Measurements from ENCODE around the gene SOX13. TPM values are rescaled to one million over a fixed set of nuclear protein-coding genes. Genes with fewer than 3 reads are reported as not detected.

The SOX13 gene
- total RNA-seq, 1 experiment from 2014 or later = 12.6 TPM

DNA sequence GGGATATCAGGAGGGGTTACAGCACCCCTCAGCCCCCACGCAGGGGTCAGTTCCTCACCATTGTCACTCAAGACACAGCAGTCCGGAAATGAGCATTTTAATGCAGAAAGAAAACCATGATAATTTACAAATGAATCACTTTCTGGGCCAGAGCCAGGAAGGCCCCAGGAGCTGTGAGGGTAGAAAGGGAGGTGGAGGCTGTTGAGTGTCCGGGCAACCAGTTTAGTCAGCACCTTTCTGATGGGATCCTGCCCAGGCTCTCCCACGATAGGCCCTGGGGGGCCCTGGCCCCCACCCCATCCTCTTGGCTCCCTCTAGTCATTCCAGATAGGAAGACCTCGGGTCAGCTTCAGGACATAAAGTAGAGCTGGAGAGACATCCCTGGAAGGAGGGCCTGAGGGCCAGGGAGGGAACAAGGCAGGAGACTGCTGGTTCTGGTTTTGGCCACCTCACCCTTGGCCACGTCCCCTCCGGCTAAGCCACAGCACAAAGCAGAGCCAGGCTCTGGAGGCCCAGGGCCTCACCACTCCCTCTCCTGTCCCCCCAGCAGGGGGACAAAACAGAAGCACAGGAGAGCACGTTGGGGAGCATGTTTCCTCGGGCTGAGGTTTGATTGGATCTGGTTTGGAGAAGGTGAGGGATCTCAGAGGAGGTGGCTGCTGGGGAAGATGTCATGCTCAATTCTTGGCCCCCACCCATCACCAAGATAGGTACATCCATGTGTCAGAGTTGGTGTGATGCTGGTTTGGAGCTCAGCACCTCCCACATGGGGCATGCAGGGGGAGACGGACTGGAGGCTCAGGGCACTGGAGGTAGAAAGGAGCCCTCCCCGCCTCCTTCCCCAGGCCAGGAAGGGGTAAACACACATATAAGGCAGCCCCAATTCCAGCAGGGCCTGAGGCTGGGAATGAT, 58.3 kb downstream of the SOX13 start:
- peak; percentile 99 for DNase-seq (ENCODE audit: low read depth)

DNA sequence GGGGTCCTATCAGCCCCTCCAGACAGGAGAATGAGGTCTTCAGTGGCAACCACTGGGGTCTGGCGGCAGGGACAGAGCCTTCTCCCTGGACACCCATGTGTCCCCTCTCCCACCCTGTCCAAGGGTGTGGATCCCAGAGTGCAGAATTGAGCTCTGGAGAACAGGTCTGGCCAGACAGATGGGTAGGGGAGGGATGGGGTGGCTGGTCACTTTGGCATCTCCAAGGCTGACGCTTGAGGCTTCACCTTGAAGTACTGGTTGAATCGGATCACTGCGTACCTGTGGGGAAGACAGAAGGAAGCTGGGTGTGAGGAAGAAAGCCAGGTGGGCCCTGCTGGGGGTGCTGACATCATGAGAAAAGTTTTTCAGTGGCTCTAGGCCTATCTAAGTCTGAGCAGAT, 59.1 kb downstream of the SOX13 start:
- no peak for DNase-seq (ENCODE audit: low read depth)

- no peak for DNase-seq (ENCODE audit: low read depth)
Measured at GRCh38 chr1:204132718-204133117, 59.8 kb downstream of the SOX13 start.

GRCh38 chr1:204134103-204134502, 61.2 kb downstream of the SOX13 start:
- no peak for DNase-seq (ENCODE audit: low read depth)

DNA sequence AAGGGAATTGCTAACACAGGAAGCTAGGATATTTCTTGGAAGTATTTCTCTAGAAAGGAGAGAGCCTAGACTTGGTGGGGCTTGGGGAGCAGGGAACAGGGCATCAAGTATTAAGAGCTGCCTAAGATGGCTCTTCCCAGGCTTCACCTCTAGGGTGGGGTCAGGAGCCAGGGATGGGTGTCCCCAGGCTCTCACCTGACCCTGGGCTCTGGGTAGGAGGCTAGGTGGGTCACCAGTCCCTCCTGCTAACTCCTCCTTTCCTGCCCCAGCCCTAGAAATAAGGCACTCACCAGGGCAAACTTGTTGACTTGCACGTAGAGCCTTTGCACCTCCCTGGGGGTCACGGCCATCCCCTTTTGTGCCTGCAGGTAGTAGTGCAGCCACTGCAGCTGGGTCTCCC, 63.9 kb downstream of the SOX13 start:
- no peak for DNase-seq (ENCODE audit: low read depth)

DNA sequence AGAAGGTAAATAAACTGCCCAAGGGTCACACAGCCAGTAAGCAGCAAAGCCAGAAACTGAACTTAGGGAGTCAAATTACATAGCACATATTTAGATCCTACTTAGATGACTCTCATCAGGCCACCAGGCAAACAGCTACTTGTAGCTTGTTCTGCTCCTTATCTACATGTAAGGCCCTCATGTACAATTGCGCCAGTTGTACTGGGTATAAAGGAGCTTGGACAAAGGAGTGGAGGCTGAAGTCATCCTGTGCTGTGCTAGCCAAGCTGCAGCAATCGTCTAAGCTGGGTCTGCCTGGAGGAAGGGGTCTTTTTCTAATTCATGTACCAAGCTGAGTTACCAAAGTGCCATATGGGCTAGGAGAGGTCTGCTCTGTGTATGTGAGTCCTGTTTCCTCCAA, 66.2 kb downstream of the SOX13 start:
- no peak for DNase-seq (ENCODE audit: low read depth)

DNA sequence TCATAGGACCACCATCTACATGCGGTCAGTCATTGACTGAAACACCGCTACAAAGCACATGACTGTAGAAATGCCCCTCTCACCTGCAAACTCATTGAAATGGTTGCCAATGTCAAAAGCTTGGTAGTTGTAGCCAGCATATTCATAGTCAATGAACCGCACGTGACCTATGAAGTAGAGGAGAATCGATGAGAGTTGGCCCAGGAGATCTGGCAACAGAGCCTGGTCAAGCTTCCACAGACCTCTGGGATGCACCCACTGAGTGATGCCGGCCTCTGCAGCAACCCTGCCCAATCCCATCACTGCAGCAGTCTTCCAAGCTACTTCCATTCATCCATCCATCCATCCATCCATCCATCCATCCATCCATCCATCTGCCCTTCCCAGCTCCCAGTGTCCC, 67.0 kb downstream of the SOX13 start:
- no peak for DNase-seq (ENCODE audit: low read depth)

- no peak for DNase-seq (ENCODE audit: low read depth)
Measured at GRCh38 chr1:204141131-204141530, 68.2 kb downstream of the SOX13 start.

GRCh38 chr1:204142032-204142974, 69.4 kb downstream of the SOX13 start:
- no peak for DNase-seq (ENCODE audit: low read depth)

GRCh38 chr1:204143276-204144041, 70.5 kb downstream of the SOX13 start:
- no peak for DNase-seq (ENCODE audit: low read depth)

GRCh38 chr1:204145033-204145504, 72.2 kb downstream of the SOX13 start:
- no peak for DNase-seq (ENCODE audit: low read depth)

DNA sequence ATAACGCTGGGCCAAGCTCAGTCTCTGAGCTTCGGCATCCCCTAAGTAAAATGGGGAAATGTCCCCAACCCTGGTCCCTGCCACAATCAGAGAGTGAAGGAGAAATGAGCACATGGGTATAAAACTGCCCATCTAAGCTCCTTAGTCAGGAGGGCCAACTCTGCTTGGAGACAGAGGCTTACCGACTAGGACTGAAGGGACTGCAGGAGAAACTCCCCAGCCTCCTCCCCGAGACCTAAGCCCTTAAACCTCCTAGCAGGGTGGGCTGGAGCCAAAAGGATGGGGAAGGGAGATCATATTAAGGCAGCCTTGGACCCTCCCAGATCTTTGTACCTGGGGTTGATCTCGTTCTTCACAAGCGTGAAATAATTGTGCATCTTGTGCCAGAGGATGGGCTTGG, 73.4 kb downstream of the SOX13 start:
- no peak for DNase-seq (ENCODE audit: low read depth)

DNA sequence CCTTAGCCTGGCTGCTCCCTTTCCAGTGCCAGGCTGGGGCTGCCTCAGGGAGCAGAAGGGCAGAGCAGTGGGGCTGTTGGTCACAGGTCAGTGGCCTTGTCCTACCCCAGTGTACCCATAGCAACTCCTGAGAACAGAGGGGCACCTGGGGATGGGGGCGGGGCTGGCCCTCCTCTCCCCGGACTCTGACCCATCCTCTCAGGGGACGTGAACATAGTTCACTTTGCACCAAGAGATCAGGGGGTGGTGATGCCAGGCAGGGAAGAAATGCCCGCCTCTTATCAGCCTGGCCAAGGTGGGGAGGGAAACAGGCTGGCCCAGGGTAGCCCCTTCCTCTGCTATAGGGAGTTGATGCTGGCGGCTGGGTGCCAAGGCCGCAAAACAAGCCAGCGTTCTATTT, 74.0 kb downstream of the SOX13 start:
- DNase-seq (ENCODE audit: low read depth) = no peak

DNA sequence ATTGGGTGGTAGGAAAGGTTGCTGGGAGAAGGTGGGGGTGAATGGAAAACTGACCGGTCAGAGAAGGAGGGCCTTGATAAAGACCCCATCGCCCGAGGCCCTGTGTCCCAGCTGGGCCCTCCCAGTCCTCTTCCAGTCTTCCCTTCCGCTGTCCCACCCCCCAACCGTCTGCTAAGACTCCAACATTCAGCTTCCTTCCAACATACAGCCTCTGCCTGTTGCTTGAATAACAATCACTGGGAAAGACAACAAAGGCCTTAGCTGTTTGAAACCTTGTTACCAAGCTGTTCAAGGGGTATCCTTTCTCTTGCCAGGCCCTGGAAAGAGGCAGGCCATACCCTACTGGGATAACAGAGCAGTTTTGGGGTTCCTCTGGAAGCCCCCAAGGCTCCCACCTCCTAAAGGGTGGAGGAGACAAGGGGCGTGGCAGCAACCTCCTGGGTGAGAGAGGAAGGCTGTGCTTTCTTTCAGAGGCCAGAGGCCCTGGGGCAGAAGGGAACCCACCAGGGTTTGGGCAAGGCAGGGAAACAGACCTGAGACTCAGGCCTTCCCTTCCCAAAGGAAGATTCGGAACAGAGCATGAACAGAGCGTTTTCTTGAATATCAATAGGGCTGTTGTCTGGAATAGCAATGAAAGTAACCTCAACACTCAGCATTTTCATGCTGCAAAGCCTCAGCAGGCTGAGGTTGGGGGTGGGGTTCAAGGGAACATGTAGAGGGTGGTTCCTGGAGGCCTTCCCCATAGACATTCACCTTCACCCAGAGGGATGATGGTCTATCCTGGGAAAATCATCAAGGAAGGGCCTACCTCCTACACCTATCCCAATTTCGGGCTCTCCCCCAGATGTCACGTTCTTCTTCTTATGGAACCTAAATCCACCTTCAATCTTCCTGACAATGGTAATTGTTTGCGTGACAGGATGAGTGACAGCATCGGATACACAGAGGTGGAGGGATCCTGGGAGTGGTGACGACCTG, 74.8 kb downstream of the SOX13 start:
- no peak for DNase-seq (ENCODE audit: low read depth)

- DNase-seq (ENCODE audit: low read depth) = peak; percentile 22
Measured at GRCh38 chr1:204149107-204149506, 76.2 kb downstream of the SOX13 start.

DNA sequence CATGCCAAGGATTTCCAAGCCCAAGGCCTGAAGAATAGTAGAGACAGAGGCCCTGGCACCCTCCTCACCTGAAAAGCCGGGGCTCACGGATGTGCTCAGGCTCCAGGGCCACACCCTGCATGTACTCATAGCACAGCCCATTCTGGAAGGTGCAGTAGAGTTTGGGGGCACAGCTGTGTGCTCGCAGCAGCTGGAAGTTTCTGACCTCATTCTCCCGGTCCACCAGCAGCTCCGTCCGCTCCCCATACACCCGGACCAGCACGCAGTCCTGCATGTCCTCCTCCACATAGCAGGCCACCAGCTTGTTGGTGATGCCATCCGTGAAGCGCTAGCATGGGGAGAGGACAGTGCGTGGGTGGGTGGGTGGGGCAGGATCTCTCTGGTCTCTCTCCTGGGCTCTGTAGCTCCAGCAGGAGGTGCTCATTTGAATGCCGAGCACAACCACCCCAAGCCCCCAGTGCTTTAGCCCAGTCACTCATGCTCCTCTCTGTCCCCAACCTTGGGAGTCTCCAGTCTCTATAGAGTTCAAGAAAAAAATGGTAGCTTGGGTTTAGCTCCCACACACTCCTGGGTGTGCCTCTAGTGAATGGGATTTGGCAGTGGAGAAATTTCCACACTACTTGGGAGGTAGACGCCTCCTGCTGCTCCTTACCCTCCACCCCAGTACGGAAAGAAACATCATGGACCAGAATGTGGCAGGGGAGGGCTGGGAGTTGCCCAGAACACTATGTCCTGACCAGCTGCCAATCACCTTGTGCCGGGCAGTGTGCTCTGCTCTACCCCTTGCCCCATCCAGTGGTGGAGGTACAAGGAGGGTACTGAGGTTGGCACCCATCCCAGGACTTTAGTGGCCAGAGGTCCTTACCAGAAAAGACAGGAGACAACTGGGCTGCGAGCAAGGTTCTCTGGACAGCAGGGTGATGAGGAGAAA, 77.0 kb downstream of the SOX13 start:
- DNase-seq (ENCODE audit: low read depth) = no peak

DNA sequence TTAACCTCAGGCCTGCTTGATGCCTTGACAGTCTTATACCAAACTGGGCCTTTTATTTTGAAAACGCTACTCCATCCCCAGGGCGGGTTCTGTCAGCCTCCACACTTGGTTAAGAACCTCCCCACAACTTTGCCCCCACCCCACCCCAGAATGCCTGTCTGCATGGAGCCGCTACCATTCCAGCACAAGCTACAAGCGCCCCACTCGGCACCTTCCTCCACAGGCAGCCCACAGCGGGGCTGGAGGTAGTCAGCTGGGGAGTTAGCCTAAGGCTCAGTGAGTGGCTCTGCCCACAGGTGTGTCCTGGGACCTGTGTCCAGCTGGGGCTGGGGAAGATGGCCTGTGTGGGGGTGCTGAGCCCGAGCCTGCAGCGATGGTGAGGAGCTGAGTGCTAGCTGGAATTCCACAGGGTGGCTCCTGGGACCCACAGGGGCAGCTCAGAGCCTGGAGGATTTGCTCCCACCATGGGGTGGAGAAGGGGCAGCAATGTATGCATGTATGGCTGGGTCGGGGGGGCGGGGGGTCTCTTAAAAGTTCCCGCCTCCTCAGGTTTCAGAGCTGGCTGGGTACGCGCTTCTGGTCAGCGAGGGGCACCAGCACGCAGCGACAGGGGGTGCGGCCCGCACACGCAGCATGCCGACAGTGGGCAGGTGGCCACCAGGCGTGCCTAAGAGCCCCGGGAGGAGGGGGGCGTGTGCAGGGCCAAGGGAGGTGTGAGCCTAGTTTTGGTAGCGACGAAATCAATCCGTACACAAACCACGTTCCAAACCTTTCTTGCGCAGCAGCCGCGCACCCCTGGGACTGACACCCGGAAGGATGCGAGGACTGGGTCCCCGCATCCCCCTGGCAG, 78.0 kb downstream of the SOX13 start:
- DNase-seq (ENCODE audit: low read depth) = peak; percentile 32

DNA sequence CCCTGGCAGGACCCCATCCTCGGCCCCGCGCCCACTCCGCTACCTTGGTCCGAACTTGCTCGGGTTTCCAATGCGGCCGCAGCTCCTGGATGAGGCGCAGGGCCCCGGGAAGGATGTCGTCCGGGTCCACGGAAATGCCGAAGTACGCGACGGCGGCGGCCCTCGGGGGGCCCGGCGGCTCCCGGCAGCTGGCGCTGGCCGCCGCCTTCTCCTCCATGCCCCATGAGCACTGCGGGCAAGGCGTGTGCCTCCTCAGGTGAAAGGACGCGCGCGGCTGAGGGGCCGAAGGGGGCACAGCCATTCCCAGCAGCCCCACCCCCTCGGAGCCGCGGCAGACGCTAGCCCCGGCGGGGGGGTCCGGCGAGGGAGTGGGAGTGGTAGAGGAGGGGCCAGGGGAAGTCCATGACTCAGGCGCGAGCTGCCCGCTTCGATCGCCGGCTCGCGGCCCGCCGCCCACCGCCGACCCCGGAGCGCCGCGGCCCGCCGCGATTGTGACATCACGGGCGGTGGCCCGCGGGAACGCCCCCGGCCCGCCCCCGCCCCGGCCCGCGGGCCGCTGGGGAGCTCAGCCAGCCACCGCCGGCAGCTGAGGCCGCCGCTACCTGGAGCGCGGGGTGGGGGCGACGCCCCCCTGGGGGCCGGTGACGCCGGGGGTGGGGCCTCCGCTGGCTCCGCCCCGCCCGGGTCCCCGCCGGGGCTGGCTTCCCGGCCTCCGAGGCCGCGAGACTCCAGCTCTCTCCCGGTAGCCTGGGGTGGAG, 78.8 kb downstream of the SOX13 start, which contains the start of gene ETNK2:
ETNK2 (minus strand) TSS at position 493 of the 758 bp plus-strand sequence; CDS start at position 301, 192 bp downstream.
- peak; percentile 61 for DNase-seq (ENCODE audit: low read depth)
